Muscle layer of duodenum (tissue), 2 donors: ENCODE results near the gene LHPP.

Experiments used
- H3K27ac ChIP-seq: one replicate; pipeline ENCODE4 v1.7.0; 2013; ENCODE audit warnings: mild to moderate bottlenecking, low read length
- H3K27me3 ChIP-seq: one replicate; pipeline ENCODE4 v1.7.0; 2013; ENCODE audit warnings: low read depth, mild to moderate bottlenecking, control low read depth, low read length
- H3K36me3 ChIP-seq, 2 donors: one replicate each; pipeline ENCODE4 v1.7.0; 2013; ENCODE audit warnings: low read length in 2 of 2, control low read depth in 1 of 2, mild to moderate bottlenecking in 1 of 2; ENCODE audit not compliant: insufficient read depth in 2 of 2, control insufficient read depth in 1 of 2
- H3K4me1 ChIP-seq, 2 donors: one replicate each; pipeline ENCODE4 v1.7.0; 2013; ENCODE audit warnings: low read length in 2 of 2, mild to moderate bottlenecking in 2 of 2, control low read depth in 1 of 2, moderate library complexity in 1 of 2; ENCODE audit not compliant: insufficient read depth in 2 of 2, control insufficient read depth in 1 of 2
- H3K4me3 ChIP-seq, 2 donors: one replicate each; pipeline ENCODE4 v1.7.0; 2013; ENCODE audit warnings: low read length in 2 of 2, low read depth in 1 of 2, mild to moderate bottlenecking in 1 of 2
- H3K9me3 ChIP-seq, 2 donors: one replicate each; pipeline ENCODE4 v1.7.0; 2013; ENCODE audit warnings: low read length in 2 of 2, control low read depth in 1 of 2, mild to moderate bottlenecking in 1 of 2; ENCODE audit not compliant: control insufficient read depth in 1 of 2
- donor health status: healthy.

The LHPP gene

GRCh38 chr10:124657806-124658205 lies 196.2 kb downstream of the LHPP start:
- Histone ChIP-seq H3K9me3 (no peaks in the 10 kb centered on the region), H3K27ac (no peak overlapping the region), H3K4me1 (no peaks in the 10 kb centered on the region), H3K4me3 (no peak overlapping the region), H3K27me3 (no peaks in the 10 kb centered on the region), H3K36me3 (peaks cover 0 to 16% of the 10 kb centered on the region in 2 donors)

- no peaks in the 10 kb centered on the region for H3K27me3 ChIP-seq
- H3K36me3 ChIP-seq = peaks cover 7 to 16% of the 10 kb centered on the region in 2 donors
- no peaks in the 10 kb centered on the region for H3K9me3 ChIP-seq
- H3K4me3 ChIP-seq = no peak overlapping the region
- H3K4me1 ChIP-seq = no peaks in the 10 kb centered on the region
- no peak overlapping the region for H3K27ac ChIP-seq
These were observed 197.1 kb downstream of the LHPP start for GRCh38 chr10:124658591-124659242.

- no peaks in the 10 kb centered on the region for H3K27me3 ChIP-seq
- no peak overlapping the region for H3K4me3 ChIP-seq
- no peak overlapping the region for H3K27ac ChIP-seq
- no peaks in the 10 kb centered on the region for H3K4me1 ChIP-seq
- H3K9me3 ChIP-seq = no peaks in the 10 kb centered on the region
- H3K36me3 ChIP-seq = peaks cover 7 to 16% of the 10 kb centered on the region in 2 donors
These were observed 197.8 kb downstream of the LHPP start for GRCh38 chr10:124659380-124659779.

GRCh38 chr10:124660404-124661125 lies 198.9 kb downstream of the LHPP start:
- Histone ChIP-seq H3K9me3 (no peaks in the 10 kb centered on the region), H3K27me3 (no peaks in the 10 kb centered on the region), H3K4me3 (no peak overlapping the region), H3K4me1 (no peaks in the 10 kb centered on the region), H3K27ac (no peak overlapping the region), H3K36me3 (peaks cover 7 to 13% of the 10 kb centered on the region in 2 donors)

- H3K27me3 ChIP-seq = no peaks in the 10 kb centered on the region
- peaks cover 5 to 7% of the 10 kb centered on the region in 2 donors for H3K36me3 ChIP-seq
- H3K27ac ChIP-seq = no peak overlapping the region
- H3K4me3 ChIP-seq = no peak overlapping the region
- peaks cover 0 to 10% of the 10 kb centered on the region in 2 donors for H3K4me1 ChIP-seq
- H3K9me3 ChIP-seq = no peaks in the 10 kb centered on the region
These were observed 200.1 kb downstream of the LHPP start for GRCh38 chr10:124661660-124662180.

- Histone ChIP-seq H3K36me3 (peaks cover 5 to 7% of the 10 kb centered on the region in 2 donors), H3K4me3 (no peak overlapping the region), H3K27me3 (no peaks in the 10 kb centered on the region), H3K27ac (no peak overlapping the region), H3K4me1 (peaks cover 0 to 15% of the 10 kb centered on the region in 2 donors), H3K9me3 (no peaks in the 10 kb centered on the region)
These were observed 201.6 kb downstream of the LHPP start for GRCh38 chr10:124663228-124663627.
